CD4-positive, alpha-beta T cell treated with Interleukin-10 for 1 hour (primary cell): ENCODE results near the gene ZFHX3.

Experiments
- DNase-seq: peaks from one replicate; pipeline ENCODE4 v3.0.0-alpha.2; 2020

Gene ZFHX3

DNA sequence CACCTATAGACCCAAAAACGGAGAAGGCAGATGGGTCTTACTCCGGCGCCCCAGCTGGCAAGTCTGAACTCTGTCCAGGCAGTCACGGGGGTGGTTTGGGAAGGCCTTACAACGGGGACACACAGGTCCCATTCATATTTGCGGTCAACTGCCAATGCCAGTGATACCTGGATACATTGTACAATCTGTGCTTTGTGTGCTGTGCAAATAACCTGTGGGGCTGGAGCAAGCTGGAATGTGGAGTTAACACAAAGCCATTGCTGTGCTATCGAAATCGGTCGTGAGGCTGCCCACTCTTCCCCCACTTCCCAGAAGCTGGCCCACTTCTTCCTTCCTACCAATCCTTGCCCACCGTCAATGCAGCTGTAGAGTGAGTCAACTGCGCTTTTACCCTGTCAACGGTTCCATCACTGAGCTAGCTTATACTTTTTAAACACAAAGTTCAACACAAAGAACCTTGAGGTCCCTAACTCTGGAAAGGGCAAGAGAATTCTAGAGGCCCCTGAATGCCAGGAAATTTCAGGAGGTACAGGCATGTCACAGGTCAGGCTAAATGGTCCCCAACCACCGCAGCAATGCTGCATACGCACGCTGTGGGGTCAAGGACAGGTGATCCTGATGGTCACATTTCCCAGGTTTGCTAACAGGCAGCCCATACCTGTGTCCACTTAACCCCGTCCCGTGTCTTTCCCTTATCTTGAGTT lies 122.8 kb downstream of the ZFHX3 start:
- no peak for DNase-seq

DNA sequence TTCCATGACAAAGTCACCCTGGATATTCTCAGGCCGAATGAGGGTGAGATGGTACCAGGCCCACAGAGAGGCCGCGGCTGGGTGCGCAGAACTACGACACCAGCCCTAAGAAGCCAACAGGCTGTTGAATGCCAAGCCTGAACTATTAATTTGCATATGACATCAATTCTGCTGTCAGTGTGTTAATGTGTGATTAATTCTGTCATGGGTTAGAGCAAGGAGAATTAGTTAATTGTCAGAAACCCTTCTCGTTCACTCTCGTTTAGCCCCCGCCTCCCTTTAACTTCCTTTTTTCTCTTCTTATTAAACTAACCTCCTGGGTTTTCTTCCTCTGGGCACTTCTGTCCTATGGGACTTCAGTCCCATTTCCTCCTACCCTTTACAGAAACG lies 123.4 kb downstream of the ZFHX3 start:
- no peak for DNase-seq

DNA sequence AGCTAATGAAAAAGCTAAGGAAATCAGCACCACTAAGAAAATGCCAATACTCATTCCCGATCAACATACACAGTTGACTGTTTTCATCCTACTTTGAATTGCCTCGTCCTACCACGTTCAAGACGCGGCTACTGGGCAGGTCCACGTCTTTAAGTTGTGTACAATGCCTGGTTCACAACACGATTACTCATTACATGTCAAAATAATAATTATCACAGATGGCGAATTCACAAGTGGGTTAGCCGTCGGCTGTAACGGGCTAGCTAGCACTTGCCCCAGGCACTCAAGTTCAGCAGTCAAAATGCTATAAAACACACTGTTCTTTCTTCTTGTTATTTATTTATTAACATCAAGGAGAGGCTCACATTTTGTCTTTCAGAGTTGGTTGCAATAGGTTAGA lies 124.2 kb downstream of the ZFHX3 start:
- no peak for DNase-seq

DNA sequence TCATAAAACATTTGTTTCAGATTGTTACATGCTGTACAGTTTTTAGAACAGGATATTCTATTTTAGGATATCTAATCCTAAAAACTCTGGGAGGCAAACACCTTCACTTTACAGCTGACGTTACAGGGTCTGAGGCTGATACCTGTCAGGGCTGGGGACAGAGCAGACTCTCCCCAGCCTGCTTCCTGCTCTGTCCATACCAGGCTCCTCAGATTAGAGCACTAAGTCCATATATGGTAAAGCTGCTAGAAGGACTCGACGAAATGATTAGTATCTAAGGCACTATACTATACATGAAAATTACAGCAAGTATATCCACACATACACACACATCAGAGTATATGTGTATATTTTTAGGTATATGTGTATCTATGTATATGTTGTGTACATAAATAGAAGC lies 125.2 kb downstream of the ZFHX3 start:
- DNase-seq: no peak

DNA sequence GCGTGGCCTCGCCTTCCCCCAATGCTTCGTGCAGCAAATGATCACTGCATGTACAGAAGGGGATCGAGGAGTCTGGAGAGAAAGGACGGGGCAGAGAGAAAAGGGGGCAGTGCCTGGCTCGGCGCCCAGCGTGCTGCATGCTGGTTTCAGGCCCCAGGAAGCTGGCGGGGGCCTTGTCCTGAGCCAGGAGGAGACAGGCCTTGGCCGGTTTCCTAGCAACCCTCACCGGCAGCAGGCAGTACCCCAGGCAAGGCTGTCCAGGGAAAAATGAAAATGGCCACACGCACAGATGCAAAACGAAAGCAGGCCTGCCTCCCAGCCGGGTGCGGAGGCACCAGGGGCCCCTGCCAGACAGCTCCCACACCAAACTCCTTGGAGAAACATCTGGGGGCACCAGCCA lies 126.3 kb downstream of the ZFHX3 start:
- DNase-seq: no peak

DNA sequence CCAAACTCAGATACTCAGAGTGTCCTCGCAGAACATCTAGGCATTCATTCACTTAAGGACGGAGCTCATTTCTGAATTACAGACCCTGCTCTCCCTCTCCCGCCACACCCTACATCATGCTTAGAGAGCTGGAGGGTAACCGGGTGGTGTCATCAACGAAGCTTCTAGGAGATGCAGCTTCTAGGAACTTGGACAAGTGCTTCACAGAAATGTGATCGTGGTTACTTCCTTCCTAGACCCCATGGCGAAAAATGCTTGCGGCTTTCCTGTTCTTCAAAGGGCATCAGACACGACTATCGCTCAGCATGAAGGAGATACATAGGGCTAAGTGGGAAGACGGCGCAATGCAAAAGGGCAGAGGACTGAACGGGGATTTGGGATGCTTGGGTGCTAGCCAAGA lies 126.8 kb downstream of the ZFHX3 start:
- no peak for DNase-seq

DNA sequence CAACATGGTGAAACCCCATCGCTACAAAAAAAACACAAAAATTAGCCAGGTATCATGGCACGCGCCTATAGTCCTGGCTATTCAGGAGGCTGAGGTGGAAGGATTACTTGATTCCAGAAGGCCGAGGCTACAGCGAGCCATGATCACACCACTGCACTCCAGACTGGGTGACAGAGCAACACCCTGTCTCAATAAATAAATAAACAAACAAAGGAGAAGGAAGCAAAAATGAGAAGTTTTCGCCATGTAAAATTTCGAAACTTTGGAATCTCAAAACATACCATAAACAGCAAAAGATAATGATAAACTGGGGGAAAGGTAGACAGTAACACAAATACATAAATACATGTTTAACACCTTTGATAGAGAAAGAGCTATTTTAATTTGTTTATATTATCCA lies 130.9 kb downstream of the ZFHX3 start:
- no peak for DNase-seq

DNA sequence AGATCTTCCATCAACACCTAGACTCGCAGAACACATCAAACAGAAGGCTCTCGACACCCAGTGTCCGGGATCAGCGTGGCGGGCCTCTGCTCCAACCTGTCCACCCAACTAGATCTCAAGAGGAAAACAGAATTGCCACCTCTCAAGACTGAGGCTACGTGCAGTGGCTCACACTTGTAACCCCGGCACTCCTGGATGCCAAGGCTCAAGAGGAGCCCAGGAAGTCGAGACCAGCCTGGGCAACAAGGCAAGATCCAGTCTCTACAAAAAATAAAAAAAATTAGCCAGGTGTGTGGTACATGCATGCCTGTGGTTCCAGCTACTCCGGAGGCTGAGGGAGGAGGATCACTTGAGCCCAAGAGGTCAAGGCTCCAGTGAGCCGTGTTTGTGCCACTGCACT lies 132.6 kb downstream of the ZFHX3 start:
- no peak for DNase-seq

DNA sequence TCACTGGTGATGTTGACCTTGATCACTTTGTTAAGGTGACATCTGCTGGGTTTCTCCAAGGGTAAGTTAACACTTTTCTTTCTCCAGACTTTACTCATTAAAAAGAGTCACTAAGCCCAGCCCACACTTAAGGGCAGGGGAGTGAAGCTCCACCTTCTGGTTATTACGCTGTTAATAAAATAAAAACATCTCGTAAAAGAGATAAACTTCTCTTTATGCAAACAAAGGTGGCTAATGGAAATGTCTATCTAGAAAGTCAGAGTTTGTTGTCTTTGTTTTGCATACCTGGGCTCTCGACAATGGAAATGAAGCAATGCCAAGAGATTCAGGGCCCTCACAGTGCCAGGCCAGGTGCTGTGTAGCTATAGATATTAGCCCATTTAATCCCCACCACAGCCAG lies 134.4 kb downstream of the ZFHX3 start:
- no peak for DNase-seq

DNA sequence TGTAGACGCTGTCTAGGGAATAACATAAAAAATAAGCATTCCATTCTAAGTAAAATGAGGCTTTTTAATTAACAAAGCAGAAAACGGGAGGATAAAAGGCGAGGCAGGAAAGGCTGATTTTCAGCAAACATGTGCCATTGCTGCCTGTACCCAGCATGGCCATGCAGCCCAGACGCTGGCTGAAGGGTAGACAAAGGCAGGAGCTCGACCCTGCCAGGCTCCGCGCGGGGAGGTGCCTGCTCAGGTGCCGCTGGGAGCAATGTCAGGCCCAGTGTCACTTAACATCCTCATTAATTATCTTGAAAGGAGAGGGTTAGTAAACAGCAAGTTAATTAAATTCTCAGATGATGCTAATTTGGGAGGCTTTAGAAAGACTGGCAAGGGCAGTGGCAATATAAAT lies 136.0 kb downstream of the ZFHX3 start:
- DNase-seq: no peak

DNA sequence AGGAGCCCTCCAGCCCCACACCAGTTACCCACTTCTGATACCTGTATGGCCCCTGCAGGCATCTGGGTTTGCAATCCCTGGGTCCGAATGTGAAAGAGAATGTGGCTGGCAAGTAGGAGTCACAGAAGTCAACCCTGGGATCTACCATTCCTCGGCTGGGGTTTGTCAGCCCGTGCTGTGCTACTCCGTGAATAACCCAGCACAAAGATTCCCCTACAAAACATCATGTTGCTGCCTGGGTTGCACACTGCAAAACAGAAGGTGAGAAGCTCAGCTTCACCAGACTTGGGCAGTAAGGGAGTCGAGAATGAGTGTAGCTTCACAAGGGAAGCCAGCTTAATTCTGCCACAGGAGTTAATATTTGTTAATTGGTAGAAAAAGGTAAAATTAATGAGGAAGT lies 137.1 kb downstream of the ZFHX3 start:
- no peak for DNase-seq

DNA sequence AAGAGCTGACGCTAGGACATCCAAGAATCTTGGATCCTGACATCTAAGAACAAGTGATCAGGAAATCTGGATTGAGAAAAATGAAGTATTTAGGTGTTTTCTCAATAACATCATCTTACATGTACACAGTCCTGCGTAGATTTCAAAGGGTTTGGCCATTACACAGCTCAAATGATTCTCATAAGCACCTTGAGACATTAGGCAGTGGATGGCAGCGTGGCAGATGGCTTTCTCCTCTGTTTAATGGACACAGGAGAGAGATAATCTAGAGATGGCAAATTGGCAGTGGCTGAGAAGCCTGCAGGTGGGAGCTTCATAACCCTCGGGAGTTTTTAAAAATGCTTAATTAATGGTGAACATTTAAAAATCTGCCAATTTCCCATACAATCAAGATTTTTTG lies 137.5 kb downstream of the ZFHX3 start:
- DNase-seq: no peak

DNA sequence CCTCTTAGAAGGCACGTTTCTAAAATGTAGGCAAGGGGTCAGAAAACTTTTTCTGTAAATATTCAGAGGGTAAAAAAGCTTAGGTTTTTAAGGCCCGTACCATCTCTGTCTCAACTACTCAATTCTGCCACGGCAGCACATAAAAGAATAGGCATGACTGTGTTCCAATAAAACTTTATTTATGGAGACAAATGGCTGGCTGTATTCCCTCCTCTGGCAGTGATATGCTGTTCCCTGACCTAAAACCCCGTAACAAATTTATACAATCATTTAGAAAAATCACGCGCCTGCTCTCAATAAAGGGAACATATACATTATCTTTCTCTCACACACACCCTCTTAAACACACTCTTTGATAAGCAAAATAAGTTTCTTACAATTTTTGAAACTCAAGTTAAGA lies 138.7 kb downstream of the ZFHX3 start:
- DNase-seq: no peak

DNA sequence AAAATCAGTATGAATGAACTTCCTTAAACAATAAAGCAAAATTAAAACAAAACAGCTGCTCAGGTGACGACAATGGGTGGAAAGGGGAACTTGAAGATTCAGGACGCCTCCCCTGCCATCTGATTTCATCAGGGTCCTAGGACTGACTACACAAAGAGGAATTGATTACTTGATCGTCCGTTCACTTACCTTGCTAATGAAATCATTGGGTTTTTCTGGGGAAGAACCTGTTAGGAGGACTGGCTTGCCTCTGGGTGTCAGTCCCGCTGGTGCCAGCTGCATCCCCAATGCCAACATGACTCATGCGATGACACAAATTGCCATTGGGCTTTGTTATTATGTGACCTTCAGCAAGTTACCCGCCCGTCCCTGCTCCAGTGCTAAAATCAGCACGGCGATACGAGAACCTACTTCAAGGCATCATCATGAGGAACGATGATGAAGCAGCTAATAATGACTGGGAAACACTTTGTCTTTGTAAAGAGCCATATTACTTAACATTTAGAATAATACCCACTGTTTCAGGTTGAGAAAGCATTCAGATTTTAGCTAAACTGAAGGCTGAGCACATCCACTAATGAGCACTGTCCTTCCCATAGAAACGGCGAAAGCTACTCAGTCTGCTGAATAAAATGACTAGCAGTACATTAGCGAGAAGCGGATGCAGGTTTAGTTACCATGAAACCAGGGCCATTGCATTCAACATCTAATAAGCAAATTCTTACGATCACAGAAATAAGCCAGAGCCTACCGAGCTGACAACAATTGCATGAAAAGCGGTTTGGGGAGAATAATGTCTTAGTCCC lies 139.4 kb downstream of the ZFHX3 start:
- DNase-seq: peak; percentile 6

DNA sequence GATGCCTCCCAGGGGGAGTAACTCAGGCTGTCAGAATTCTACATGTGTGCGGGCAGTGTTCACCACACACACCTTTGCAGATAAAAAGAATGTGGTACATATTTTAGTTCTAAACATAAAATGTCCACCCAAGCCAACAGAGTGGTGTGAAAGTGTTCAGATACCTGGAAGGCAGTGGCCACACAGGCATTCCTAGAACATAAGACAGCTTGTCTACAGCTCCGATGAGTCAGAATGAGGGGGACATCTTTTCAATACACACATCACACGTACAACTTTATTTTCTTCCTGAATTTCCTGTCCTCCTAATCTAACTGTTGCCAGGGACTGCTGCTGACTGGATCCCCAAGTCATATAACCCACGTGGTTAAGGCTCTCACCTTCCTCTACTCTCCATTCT lies 142.3 kb downstream of the ZFHX3 start:
- DNase-seq: no peak

DNA sequence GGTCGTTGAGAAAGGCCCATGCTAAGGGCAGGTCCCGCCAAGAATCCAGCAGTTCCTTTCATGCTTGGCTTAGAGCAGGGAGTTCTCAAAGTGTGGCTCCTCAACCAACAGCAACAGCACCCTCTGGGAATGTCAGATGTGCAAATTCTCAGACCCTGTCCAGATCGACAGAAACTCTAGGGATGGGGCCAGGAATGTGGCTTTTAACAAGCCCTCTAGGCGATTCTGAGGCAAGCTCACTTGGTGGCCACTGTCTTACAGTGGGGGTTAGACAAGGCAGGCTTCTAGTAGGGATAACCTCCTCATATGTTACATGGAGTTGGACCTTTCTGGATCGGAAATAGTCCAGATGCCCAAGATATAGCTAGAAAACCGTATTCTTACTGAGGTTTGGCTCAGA lies 144.8 kb downstream of the ZFHX3 start:
- no peak for DNase-seq

DNA sequence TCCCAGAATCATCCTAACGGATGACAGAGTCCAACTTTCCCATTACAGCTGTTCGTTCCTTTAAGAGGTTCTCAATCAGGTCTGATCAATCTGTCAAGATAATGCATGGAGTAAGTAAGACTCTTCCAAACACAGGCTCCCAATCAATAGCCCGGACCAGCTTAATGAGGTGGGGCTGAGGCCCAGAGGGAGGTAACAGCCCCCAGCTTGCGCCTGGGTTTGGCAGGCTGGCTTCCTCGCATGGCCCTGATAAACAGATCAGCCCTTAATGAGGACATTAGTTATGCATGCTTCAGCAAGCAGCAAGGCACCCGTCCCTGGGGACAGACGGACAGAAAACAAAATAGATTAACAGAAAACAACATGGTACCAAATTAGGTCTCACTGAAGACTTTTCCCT lies 145.7 kb downstream of the ZFHX3 start:
- no peak for DNase-seq

DNA sequence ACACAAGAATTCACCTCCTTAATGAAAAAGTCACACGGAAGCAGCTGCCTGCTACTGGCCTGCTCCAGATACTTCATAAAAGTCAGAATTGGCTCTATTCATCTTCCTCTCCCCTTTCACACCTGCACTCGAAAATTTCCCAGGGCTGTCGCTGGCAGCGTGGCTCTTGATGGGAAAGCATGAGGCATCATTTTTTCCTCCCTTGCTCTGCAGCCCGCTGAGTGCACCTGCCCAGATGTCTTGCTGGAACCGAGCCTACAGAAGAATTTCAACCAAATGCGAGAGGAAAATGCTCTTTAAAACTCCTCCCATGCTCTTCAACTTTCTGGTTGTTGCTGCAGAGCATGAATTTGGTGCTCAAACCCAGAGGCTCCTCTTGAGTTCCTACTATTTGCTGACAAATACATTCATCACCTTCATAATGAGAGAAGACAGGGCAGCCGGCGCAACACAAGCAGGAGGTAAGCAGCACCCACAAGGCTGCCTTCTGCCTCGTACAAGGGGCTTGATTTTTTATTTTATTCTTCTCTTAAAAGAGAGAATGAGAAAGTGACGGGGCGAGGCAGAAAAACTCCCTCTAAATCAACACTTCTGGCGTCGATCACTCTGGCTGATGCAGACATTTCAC lies 146.8 kb downstream of the ZFHX3 start:
- DNase-seq: no peak

DNA sequence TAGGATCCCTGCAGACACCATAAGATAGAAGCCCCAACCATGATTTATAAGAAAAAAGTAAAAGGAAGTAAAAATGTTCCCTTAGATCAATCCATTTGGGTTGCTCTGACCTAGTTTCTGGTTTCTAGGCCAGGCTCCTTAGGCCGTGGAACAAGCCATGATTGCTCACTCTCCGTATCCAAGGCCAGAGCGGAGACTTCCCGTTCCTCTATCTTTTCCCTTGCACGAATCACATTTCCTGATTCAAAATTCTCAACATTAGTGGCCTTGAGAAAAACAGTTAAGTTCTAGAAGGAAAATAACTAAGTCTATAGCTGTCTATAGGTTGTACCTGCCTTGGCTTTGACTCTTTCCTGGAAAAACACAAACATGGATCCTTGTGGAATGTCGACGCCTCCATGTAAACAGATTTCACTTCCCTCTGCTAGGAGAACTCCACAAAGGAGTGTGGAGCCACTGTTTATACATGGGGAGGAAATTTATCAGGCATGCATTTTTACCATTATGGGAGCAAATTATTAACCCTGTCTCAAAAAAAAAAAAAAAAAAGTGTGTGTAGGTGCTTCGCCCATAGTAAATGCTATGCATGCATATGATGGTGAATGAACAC lies 149.6 kb downstream of the ZFHX3 start:
- DNase-seq: no peak

DNA sequence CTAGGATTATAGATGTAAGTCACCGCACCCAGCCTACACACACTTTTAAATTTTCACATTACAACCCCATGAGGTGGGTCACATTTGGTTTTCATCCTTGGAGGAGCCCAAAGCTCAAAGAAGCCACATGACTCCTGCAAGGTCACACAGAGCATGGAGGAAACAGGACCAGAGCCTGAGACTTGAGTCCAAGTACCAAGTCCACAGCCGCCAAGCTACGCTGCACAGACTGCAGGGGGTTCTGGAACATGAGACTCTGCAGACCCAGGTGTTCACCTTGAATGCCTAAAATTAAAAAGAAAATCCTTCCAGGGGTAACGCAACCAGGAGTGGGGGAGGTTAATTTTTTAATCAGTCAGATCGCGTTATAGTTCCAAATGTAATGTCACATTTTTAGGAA lies 150.2 kb downstream of the ZFHX3 start:
- DNase-seq: no peak

DNA sequence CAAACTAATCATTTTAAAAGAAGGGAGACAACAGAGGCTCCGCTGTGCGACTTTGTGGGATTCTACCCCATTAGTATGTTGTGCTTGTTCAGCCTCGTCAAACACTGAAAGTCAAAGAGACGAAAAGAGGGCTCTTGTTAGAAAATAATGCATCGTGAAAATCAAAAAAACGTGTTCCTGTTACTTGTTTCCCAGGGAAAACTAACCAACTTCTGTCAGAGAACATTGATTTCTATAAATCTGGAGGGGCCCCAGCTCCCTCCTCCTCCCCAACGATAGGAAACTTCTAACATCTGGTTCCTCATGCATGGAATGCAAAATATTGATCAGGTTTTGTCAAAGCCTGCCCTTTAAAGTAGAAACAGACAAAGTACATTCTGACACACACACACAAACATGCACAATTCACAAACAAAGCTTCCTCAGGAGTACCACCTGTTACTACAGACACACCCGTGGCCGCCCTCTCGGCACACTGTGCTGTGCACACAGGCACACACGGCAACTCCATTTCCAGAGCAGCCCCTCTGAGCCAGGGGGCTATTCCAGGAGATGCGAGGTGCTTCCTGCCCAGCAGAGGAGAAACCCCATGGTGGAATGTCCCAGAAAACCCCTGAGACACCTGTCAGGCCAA lies 151.3 kb downstream of the ZFHX3 start:
- DNase-seq: no peak

DNA sequence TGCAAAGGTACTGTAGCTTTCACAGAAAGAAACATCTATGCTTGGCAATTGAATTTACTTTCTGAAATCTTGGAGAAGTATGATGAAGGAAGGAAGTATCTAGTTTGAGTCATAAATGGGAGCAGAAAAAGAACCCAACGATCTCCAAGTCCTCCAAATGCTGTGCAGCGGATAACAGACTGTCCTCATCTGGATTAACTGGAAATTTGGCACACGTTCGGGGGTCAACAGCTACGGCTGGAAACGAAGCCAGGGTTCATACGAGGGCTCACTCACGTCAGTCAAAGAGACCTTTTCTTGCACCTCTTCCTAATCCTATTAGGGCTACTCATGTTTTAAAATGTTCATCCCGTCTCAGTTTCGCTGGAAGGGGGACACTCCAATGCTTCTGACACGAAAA lies 152.0 kb downstream of the ZFHX3 start:
- no peak for DNase-seq
